AG04450 (cell line): ENCODE results near the gene DENND4C. TPM values are rescaled to one million over a fixed set of nuclear protein-coding genes. Genes with fewer than 3 reads are reported as not detected.
A peak's percentile ranks its signal among the peaks of the same experiment; 100 is the strongest.
"Not testable (repeated sequence)": the region's sequence is repeated elsewhere in the genome, so short reads cannot be mapped to it uniquely, and the experiment has no call there.

Source experiments
- CTCF ChIA-PET: fragments of 300-600, 350-600 bp; formaldehyde crosslinking; extraction: SDS; loops from one replicate; lab custom pipeline; 2022; ENCODE audit warnings: antibody characterized with exemption, inconsistent platforms; lab: Charles Lee
- POLR2A ChIA-PET: fragments of 350-600 bp; formaldehyde crosslinking; extraction: SDS; loops from one replicate; lab custom pipeline; 2021; ENCODE audit warnings: antibody characterized with exemption, inconsistent platforms; lab: Yijun Ruan, JAX
- DNase-seq: peaks from one replicate; pipeline ENCODE4 v3.0.0-alpha.2; 2011; ENCODE audit warnings: low read depth, low spot score
- H3K27ac ChIP-seq: one replicate; pipeline ENCODE4 v1.5.1; 2012; ENCODE audit warnings: low read depth, low read length, control low read depth
- H3K27me3 ChIP-seq: one replicate; pipeline ENCODE4 v1.6.0; 2012; ENCODE audit warnings: low read length; ENCODE audit not compliant: control insufficient read depth, insufficient read depth
- H3K4me3 ChIP-seq: 2 replicates; pipeline ENCODE4 v1.5.1; 2011; ENCODE audit warnings: mild to moderate bottlenecking, low read depth, low read length, control low read depth
- H3K9me3 ChIP-seq: 2 replicates; pipeline ENCODE4 v1.5.1; 2012; ENCODE audit warnings: low read length; ENCODE audit not compliant: control insufficient read depth, insufficient read depth
- polyA plus RNA-seq: library from polyadenylated mRNA; depleted of rRNA; stranded (reverse); fragments of >200 nt; gene quantifications from 2 replicates; pipeline ENCODE4 v1.2.3, GENCODE V29; 2011
- TF ChIP-seq, protein P1 (sequence below): IDR thresholded peaks from 2 replicates; pipeline ENCODE4 v1.5.1; 2011; ENCODE audit warnings: low read depth, low read length, control low read depth, inconsistent platforms

Gene DENND4C
- polyA plus RNA-seq, 1 experiment: 27.9 TPM

GRCh38 chr9:19380826-19381075, 150.3 kb downstream of the DENND4C start:
- peak overlapping the region; percentile 93 for H3K27ac ChIP-seq
- H3K4me3 ChIP-seq: peak overlapping the region; percentile 91
- TF ChIP-seq, protein P1, sequence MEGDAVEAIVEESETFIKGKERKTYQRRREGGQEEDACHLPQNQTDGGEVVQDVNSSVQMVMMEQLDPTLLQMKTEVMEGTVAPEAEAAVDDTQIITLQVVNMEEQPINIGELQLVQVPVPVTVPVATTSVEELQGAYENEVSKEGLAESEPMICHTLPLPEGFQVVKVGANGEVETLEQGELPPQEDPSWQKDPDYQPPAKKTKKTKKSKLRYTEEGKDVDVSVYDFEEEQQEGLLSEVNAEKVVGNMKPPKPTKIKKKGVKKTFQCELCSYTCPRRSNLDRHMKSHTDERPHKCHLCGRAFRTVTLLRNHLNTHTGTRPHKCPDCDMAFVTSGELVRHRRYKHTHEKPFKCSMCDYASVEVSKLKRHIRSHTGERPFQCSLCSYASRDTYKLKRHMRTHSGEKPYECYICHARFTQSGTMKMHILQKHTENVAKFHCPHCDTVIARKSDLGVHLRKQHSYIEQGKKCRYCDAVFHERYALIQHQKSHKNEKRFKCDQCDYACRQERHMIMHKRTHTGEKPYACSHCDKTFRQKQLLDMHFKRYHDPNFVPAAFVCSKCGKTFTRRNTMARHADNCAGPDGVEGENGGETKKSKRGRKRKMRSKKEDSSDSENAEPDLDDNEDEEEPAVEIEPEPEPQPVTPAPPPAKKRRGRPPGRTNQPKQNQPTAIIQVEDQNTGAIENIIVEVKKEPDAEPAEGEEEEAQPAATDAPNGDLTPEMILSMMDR: no peak
- H3K27me3 ChIP-seq: no peaks in the 10 kb centered on the region
- ChIA-PET POLR2A (interaction anchor here (0.6 to 1.3 kb wide), 6 partner anchors 10 to 332 kb away, joined by 3 to 8 read pairs (median 5); partner anchors contain the start of gene RRAGA), CTCF (interaction anchor here (1.6 kb wide), 1 partner anchor 332 kb away, joined by 5 read pairs; the partner anchor contains the start of gene RRAGA)
- DNase-seq: no peak
- H3K9me3 ChIP-seq: no peaks in the 10 kb centered on the region

DNA sequence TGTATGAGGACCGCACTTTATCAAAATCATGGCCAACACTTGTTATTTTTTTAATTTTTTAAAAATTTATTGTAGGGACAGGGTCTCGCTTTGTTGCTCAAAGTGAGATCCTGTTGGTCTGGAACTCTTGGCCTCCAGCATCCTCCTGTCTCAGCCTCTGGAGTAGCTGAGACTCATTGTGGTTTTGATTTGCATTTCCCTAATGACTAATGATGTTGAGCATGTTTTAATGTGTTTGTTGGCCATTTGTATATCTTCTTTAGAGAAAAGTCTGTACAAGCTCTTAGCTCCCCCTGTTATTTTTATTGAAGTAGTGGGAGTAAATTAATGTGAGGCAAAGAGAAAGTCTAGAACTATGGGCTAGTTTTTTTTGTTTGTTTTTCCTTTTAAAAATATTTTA, 151.2 kb downstream of the DENND4C start:
- TF ChIP-seq, protein P1: no peak
- no peaks in the 10 kb centered on the region for H3K27me3 ChIP-seq
- no peaks in the 10 kb centered on the region for H3K9me3 ChIP-seq
- H3K27ac ChIP-seq: no peak overlapping the region
- CTCF ChIA-PET: no interaction called here
- POLR2A ChIA-PET: no interaction called here
- no peak for DNase-seq
- H3K4me3 ChIP-seq: no peak overlapping the region

DNA sequence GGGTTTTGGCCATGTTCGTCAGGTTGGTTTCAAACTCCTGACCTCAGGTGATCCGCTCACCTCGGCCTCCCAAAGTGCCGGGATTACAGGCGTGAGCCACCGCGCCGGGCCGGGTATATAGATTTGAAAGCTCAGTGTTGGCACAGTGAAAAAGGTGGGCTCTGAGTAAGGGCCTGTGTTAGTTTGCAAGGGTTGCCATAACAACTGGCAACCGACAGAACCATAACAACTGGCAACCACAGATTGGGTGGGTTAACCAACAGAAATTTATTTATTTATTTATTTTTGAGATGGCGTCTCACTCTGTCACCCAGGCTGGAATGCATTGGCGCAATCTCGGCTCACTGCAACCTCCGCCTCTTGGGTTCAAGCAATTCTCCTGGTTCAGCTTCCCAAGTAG, 154.7 kb downstream of the DENND4C start:
- CTCF ChIA-PET, H3K27me3 ChIP-seq, H3K9me3 ChIP-seq, DNase-seq, H3K27ac ChIP-seq, POLR2A ChIA-PET, H3K4me3 ChIP-seq: not testable (repeated sequence)

GRCh38 chr9:19385786-19386501, 155.5 kb downstream of the DENND4C start:
- no peak for DNase-seq
- Histone ChIP-seq H3K9me3 (no peaks in the 10 kb centered on the region), H3K4me3 (no peak overlapping the region), H3K27me3 (no peaks in the 10 kb centered on the region), H3K27ac (no peak overlapping the region)
- ChIA-PET POLR2A (no interaction called here), CTCF (no interaction called here)
- TF ChIP-seq, protein P1: no peak

DNA sequence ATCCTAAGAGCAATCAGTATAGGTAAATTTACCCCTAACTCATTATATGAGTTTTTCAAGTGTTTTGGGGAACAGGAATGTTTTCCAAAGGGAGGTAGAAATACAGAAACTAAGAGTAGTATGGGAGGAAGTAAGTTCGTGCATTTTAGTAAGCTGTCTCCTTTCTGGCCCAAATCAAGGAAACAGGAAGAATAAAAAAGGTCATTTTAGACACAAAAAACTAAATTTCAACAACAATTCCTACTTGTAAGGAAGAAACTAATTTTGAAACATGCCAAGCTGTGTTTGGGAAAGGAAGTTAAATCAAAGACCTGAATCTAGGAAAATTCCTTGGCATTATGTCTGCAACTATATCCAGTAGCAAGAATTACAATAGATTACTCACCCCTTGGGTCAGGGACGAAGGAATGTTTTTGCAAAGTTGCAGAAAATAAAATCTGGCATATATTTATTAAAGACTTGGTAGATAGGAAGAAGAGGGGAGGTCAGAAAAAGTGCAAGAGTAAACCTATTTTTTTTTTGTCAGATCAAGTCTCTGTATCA, 156.1 kb downstream of the DENND4C start:
- TF ChIP-seq, protein P1: no peak
- no peak for DNase-seq
- no peaks in the 10 kb centered on the region for H3K27me3 ChIP-seq
- ChIA-PET CTCF (no interaction called here), POLR2A (no interaction called here)
- H3K9me3 ChIP-seq: no peaks in the 10 kb centered on the region
- no peak overlapping the region for H3K27ac ChIP-seq
- H3K4me3 ChIP-seq: no peak overlapping the region
